K562 (cell line): ENCODE data around the gene LOXL4. TPM values are rescaled to one million over a fixed set of nuclear protein-coding genes. Genes with fewer than 3 reads are reported as not detected.

ENCODE experiments used
- ATAC-seq: fragments of 200-7000 bp; cut with Tn5 transposase; 3 replicates; pipeline ENCODE4 v1.9.1; 2020; ENCODE audit warnings: moderate library complexity
- BruUV-seq: library from RNA; stranded (reverse); fragments of 400-500 nt; replicated peaks from 2 replicates; lab custom pipeline; 2021; lab: Mats Ljungman, UMichigan
- CTCF ChIA-PET: fragments of 300-600 bp; formaldehyde crosslinking; extraction: SDS; loops from one replicate; lab custom pipeline; 2021; ENCODE audit warnings: low intra/inter-chr PET ratio; lab: Yijun Ruan, JAX
- POLR2A ChIA-PET: fragments of 300-600, 350-650 bp; sonication (Branson Sonifier 250); formaldehyde crosslinking; extraction: SDS; loops from one replicate; lab custom pipeline; 2021; ENCODE audit warnings: antibody characterized with exemption, inconsistent platforms; lab: Yijun Ruan, JAX
- DNase-seq, 4 experiments: peaks; one replicate each; pipeline versions ENCODE4 v3.0.0 to v3.0.0-alpha.2; 2011 to 2018; ENCODE audit warnings: low spot score in 3 of 4, mixed read lengths in 3 of 4; ENCODE audit errors: extremely low read depth in 1 of 4
- FAIRE-seq: peaks from 2 replicates; lab custom pipeline; 2011; peaks lifted over from hg19 to GRCh38; lab: Jason Lieb, UNC
- H2AFZ ChIP-seq: 2 replicates; pipeline ENCODE4 v1.6.0; 2011; ENCODE audit warnings: low read depth, low read length, control low read depth, inconsistent platforms
- H3K27ac ChIP-seq: fragments of 200-600 bp; 3 replicates; pipeline ENCODE4 v1.8.0; 2011; ENCODE audit warnings: low read depth, mild to moderate bottlenecking, control low read depth, inconsistent platforms, low read length, moderate library complexity, mixed read lengths; ENCODE audit errors: extremely low read depth
- H3K27me3 ChIP-seq, 2 experiments: fragments of 300-600 bp in 1 of 2; 2 replicates in 1 of 2; 3 replicates in 1 of 2; pipeline versions ENCODE4 v1.6.0 to v1.8.0; 2011; ENCODE audit warnings: inconsistent platforms in 2 of 2, low read length in 2 of 2, mild to moderate bottlenecking in 1 of 2, mixed read lengths in 1 of 2, moderate library complexity in 1 of 2; ENCODE audit not compliant: control insufficient read depth in 2 of 2, insufficient read depth in 2 of 2
- H3K36me3 ChIP-seq: fragments of 300-600 bp; 3 replicates; pipeline ENCODE4 v1.8.0; 2011; ENCODE audit warnings: mild to moderate bottlenecking, low read length, inconsistent platforms; ENCODE audit not compliant: control insufficient read depth, insufficient read depth
- H3K4me1 ChIP-seq, 2 experiments: fragments of 200-600 bp in 1 of 2; replicated peaks in 1 of 2; 2 replicates in 1 of 2; 3 replicates in 1 of 2; pipeline versions ENCODE4 v1.5.1 to v1.8.0; 2011; ENCODE audit warnings: inconsistent platforms in 2 of 2, low read length in 2 of 2, mild to moderate bottlenecking in 1 of 2, mixed read lengths in 1 of 2, moderate library complexity in 1 of 2; ENCODE audit not compliant: control insufficient read depth in 2 of 2, insufficient read depth in 2 of 2
- H3K4me2 ChIP-seq: 2 replicates; pipeline ENCODE4 v1.6.1; 2011; ENCODE audit warnings: low read length, control low read depth, inconsistent platforms, mixed read lengths; ENCODE audit not compliant: insufficient read depth
- H3K4me3 ChIP-seq: fragments of 200-600 bp; sonication (generic), shearing (Covaris generic); 2 replicates; pipeline ENCODE4 v1.5.1; 2016; ENCODE audit warnings: control low read depth, inconsistent platforms
- H3K79me2 ChIP-seq: fragments of 200-600 bp; 3 replicates; pipeline ENCODE4 v1.8.0; 2011; ENCODE audit warnings: low read length, inconsistent platforms; ENCODE audit not compliant: control insufficient read depth, insufficient read depth
- H3K9ac ChIP-seq, 2 experiments: 2 replicates each; pipeline versions ENCODE4 v1.6.0 to v1.6.1; 2011; ENCODE audit warnings: low read depth in 2 of 2, low read length in 2 of 2, control low read depth in 1 of 2, inconsistent platforms in 1 of 2, mild to moderate bottlenecking in 1 of 2, mixed read lengths in 1 of 2; ENCODE audit not compliant: insufficient read depth in 1 of 2
- H3K9me1 ChIP-seq: one replicate; pipeline ENCODE4 v1.6.0; 2011; ENCODE audit warnings: inconsistent platforms, mild to moderate bottlenecking, low read length, moderate library complexity; ENCODE audit not compliant: control insufficient read depth, insufficient read depth
- H3K9me3 ChIP-seq: replicated peaks from 2 replicates; pipeline ENCODE4 v1.5.1; 2011; ENCODE audit warnings: low read depth, low read length, inconsistent platforms; ENCODE audit not compliant: control insufficient read depth, insufficient read depth
- H4K20me1 ChIP-seq: replicated peaks from 2 replicates; pipeline ENCODE4 v1.6.1; 2011; ENCODE audit warnings: low read length, inconsistent platforms, mixed read lengths; ENCODE audit not compliant: control insufficient read depth, insufficient read depth
- CEBPB ChIP-seq: fragments of 450-650 bp; IDR thresholded peaks from 2 replicates; pipeline ENCODE4 v1.6.1; 2016; ENCODE audit warnings: missing genetic modification characterization, missing compliant biosample characterization
- POLR2G ChIP-seq: fragments of 200-400 bp; formaldehyde crosslinking; IDR thresholded peaks from 2 replicates; pipeline ENCODE4 v1.6.1; 2017; ENCODE audit warnings: low read depth, mild to moderate bottlenecking, antibody characterized with exemption, low read length, moderate library complexity
- ZNF436 ChIP-seq: fragments of 250-450, 450-650 bp; sonication (Bioruptor Pico); formaldehyde crosslinking; IDR thresholded peaks from 2 replicates; pipeline ENCODE4 v1.7.0; 2020; ENCODE audit warnings: mild to moderate bottlenecking
- ZNF507 ChIP-seq: conservative IDR thresholded peaks from 2 replicates; pipeline ENCODE4 v1.6.1; 2017; ENCODE audit warnings: missing genetic modification characterization, missing compliant biosample characterization
- WGBS: fragments of 100-300 bp; shearing (Covaris generic); methylation state at CpG from one replicate; pipeline ENCODE4 v1.1.6; 2016; ENCODE audit warnings: low coverage, mixed read lengths; ENCODE audit not compliant: insufficient coverage; ENCODE audit errors: missing lambda C conversion rate; 5-methylcytosine and 5-hydroxymethylcytosine counted together
- in situ Hi-C: fragments of 300-500 bp; cut with MboI; formaldehyde crosslinking; loops from 4 replicates; pipeline ENCODE4 v1.15.0; 2018; ENCODE audit warnings: inconsistent platforms, mixed read lengths
- intact Hi-C: fragments of 100-400 bp; cut with micrococcal nuclease; formaldehyde crosslinking; loops from 2 replicates; pipeline ENCODE4 v1.14.2; 2022
- polyA plus RNA-seq, 8 experiments: library from polyadenylated mRNA; depleted of rRNA in 4 of 8; stranded (reverse) in 5 of 8; unstranded in 3 of 8; fragments of >200 nt; fragmentation: Nextera tagmentation in 2 of 8; fragmentation: Illumina TruSeq in 1 of 8; extraction: Ambion mirVana in 2 of 8; extraction: Trizol in 1 of 8; gene quantifications; 2 replicates each; pipeline versions ENCODE4 v1.2.1 to v1.2.3, GENCODE V29; 2011 to 2014; ENCODE audit warnings: inconsistent platforms in 1 of 8, missing spikeins in 1 of 8
- total RNA-seq, 7 experiments: library from RNA; depleted of rRNA in 6 of 7; stranded (reverse); fragments of >200 nt in 6 of 7; fragmentation: Illumina TruSeq in 2 of 7; extraction: Trizol in 2 of 7; gene quantifications; 2 replicates each; pipeline versions ENCODE4 v1.2.1 to v1.2.3, GENCODE V29; 2011 to 2021; ENCODE audit warnings: low replicate concordance in 1 of 7
- TF ChIP-seq, protein P1 (sequence below): fragments of 250-450 bp; sonication (Bioruptor Pico); IDR thresholded peaks from 2 replicates; pipeline ENCODE4 v1.9.0; 2021; ENCODE audit warnings: mild to moderate bottlenecking, inconsistent platforms

LOXL4 gene
- total and polyA plus RNA-seq, 9 of the 15 experiments (the other 6 are each of a cell fraction or from before 2014, with no cell fraction given): 0.03 to 0.35 (median 0.05) TPM; not detected in 3

GRCh38 chr10:98257198-98257597 is 10.8 kb downstream of the LOXL4 start (continued):
- no peak for TF ChIP-seq ZNF507 (tag)

DNA sequence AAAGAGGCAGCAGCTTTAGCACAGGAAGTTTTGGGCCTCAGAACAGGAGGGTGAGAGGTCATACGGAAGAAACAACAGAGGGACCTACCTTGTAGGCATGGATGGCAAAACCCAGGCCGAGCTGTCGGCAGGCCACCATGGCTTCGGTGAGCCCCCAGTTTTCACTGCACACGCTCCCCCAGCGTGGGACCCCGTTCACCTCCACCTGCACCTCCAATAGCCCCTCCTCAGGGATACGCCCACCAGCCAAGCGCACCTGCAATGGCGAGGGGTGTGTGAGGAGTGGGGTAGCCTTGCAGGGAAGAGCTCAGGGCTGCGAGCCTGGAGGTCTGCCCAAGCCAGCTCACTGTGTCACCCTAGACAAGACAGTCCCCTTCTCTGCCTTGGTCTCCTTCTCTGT is 11.3 kb downstream of the LOXL4 start:
- intact Hi-C loops: no loop called here
- in situ Hi-C loops: no loop called here
- BruUV-seq: no TSS peak

More for the DNA sequence above, 11.3 kb downstream of the LOXL4 start:
- ChIA-PET POLR2A (no interaction called here), CTCF (no interaction called here)
- Histone ChIP-seq H3K27ac (no peak overlapping the region), H3K36me3 (no peaks in the 10 kb centered on the region), H3K27me3 (no peaks in the 10 kb centered on the region), H4K20me1 (no peaks in the 10 kb centered on the region), H3K9me3 (no peaks in the 10 kb centered on the region), H3K4me1 (peaks cover 13 to 18% of the 10 kb centered on the region in 2 experiments), H3K4me3 (no peak overlapping the region), H3K4me2 (no peak overlapping the region), H3K79me2 (no peaks in the 10 kb centered on the region), H3K9me1 (no peaks in the 10 kb centered on the region), H3K9ac (no peak overlapping the region), H2AFZ (no peak overlapping the region)
- DNase-seq: no peak
- no peak for FAIRE-seq
- 82% methylated on average over 7 of the region's 11 CpGs for WGBS
- ATAC-seq: no peak
- TF ChIP-seq, protein P1, sequence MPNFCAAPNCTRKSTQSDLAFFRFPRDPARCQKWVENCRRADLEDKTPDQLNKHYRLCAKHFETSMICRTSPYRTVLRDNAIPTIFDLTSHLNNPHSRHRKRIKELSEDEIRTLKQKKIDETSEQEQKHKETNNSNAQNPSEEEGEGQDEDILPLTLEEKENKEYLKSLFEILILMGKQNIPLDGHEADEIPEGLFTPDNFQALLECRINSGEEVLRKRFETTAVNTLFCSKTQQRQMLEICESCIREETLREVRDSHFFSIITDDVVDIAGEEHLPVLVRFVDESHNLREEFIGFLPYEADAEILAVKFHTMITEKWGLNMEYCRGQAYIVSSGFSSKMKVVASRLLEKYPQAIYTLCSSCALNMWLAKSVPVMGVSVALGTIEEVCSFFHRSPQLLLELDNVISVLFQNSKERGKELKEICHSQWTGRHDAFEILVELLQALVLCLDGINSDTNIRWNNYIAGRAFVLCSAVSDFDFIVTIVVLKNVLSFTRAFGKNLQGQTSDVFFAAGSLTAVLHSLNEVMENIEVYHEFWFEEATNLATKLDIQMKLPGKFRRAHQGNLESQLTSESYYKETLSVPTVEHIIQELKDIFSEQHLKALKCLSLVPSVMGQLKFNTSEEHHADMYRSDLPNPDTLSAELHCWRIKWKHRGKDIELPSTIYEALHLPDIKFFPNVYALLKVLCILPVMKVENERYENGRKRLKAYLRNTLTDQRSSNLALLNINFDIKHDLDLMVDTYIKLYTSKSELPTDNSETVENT (CRISPR knock-in tag): no peak
- TF ChIP-seq CEBPB (tag) (no peak), POLR2G (0 out of 2 replicates have a peak, but pooled peaks have one; percentile 15), ZNF436 (CRISPR knock-in tag) (no peak)
